Activated CD8-positive, alpha-beta T cell treated with anti-CD3 and anti-CD28 coated beads for 36 hours (primary cell): ENCODE measurements around the gene CMSS1. TPM values are rescaled to one million over a fixed set of nuclear protein-coding genes. Genes with fewer than 3 reads are reported as not detected.

Source experiments
- ATAC-seq: fragments of 200-7000 bp; cut with Tn5 transposase; one replicate; pipeline ENCODE4 v1.10.0; 2021; ENCODE audit warnings: mild to moderate bottlenecking, moderate library complexity
- CTCF ChIA-PET: fragments of 350-600 bp; sonication (Branson Sonifier 250); formaldehyde crosslinking; loops from one replicate; lab custom pipeline; 2021; ENCODE audit warnings: antibody characterized with exemption; lab: Charles Lee
- POLR2A ChIA-PET: fragments of 350-600 bp; sonication (Branson Sonifier 250); formaldehyde crosslinking; loops from one replicate; lab custom pipeline; 2021; ENCODE audit warnings: antibody characterized with exemption; lab: Charles Lee
- DNase-seq: peaks from one replicate; pipeline ENCODE4 v3.0.0-alpha.2; 2020
- H3K27ac Mint-ChIP-seq: one replicate; pipeline ENCODE4 v1.8.0; 2021; ENCODE audit warnings: mild to moderate bottlenecking, mixed read lengths
- H3K27me3 Mint-ChIP-seq: one replicate; pipeline ENCODE4 v1.8.0; 2021; ENCODE audit warnings: mixed read lengths
- H3K36me3 Mint-ChIP-seq: one replicate; pipeline ENCODE4 v1.8.0; 2021; ENCODE audit warnings: low read depth, mixed read lengths
- H3K4me1 Mint-ChIP-seq: one replicate; pipeline ENCODE4 v1.8.0; 2021; ENCODE audit warnings: low read depth, mixed read lengths
- H3K4me3 Mint-ChIP-seq: one replicate; pipeline ENCODE4 v1.8.0; 2021; ENCODE audit warnings: mild to moderate bottlenecking, moderate library complexity, mixed read lengths
- H3K9me3 Mint-ChIP-seq: one replicate; pipeline ENCODE4 v1.8.0; 2021; ENCODE audit warnings: mixed read lengths
- CTCF ChIP-seq: fragments of 200-600 bp; IDR thresholded peaks from one replicate; pipeline ENCODE4 v1.8.0; 2022; ENCODE audit warnings: antibody characterized with exemption, mild to moderate bottlenecking
- intact Hi-C: fragments of 100-400 bp; cut with micrococcal nuclease; formaldehyde crosslinking; loops from one replicate; pipeline ENCODE4 v1.10.0; 2022
- total RNA-seq, 2 experiments: library from RNA; stranded (reverse); gene quantifications; one replicate each; pipeline ENCODE4 v1.2.3, GENCODE V29; 2021

CMSS1 gene
- total RNA-seq, 2 experiments from 2014 or later: 93.9 to 110 TPM

- H3K4me3 Mint-ChIP-seq: no peak overlapping the region
- H3K27ac Mint-ChIP-seq: no peak overlapping the region
- no peaks in the 10 kb centered on the region for H3K9me3 Mint-ChIP-seq
- ChIA-PET CTCF (no interaction called here), POLR2A (no interaction called here)
- no peak for TF ChIP-seq CTCF
- no peak for ATAC-seq
- no peaks in the 10 kb centered on the region for H3K4me1 Mint-ChIP-seq
- no peak for DNase-seq
- intact Hi-C loops: no loop called here
- no peaks in the 10 kb centered on the region for H3K27me3 Mint-ChIP-seq
- H3K36me3 Mint-ChIP-seq: no peaks in the 10 kb centered on the region
These were observed 22.1 kb upstream of the CMSS1 start for GRCh38 chr3:99795573-99795972.

- ATAC-seq (no peak), DNase-seq (no peak)
- POLR2A ChIA-PET: no interaction called here
- no peak overlapping the region for H3K4me3 Mint-ChIP-seq
- no peak for TF ChIP-seq CTCF
- no peaks in the 10 kb centered on the region for H3K4me1 Mint-ChIP-seq
- peaks cover 4% of the 10 kb centered on the region for H3K36me3 Mint-ChIP-seq
- H3K27ac Mint-ChIP-seq: no peak overlapping the region
- peaks cover 2% of the 10 kb centered on the region for H3K9me3 Mint-ChIP-seq
- intact Hi-C loops: no loop called here
- no peaks in the 10 kb centered on the region for H3K27me3 Mint-ChIP-seq
- CTCF ChIA-PET: no interaction called here
These were observed 18.2 kb upstream of the CMSS1 start for GRCh38 chr3:99799422-99799821.

- Mint-ChIP-seq H3K27me3 (no peaks in the 10 kb centered on the region), H3K4me3 (no peak overlapping the region), H3K36me3 (peaks cover 10% of the 10 kb centered on the region), H3K4me1 (no peaks in the 10 kb centered on the region), H3K27ac (no peak overlapping the region), H3K9me3 (peaks cover 13% of the 10 kb centered on the region)
- no peak for TF ChIP-seq CTCF
- intact Hi-C loops: no loop called here
- POLR2A ChIA-PET: no interaction called here
- DNase-seq (no peak), ATAC-seq (no peak)
- CTCF ChIA-PET: no interaction called here
These were observed 14.4 kb upstream of the CMSS1 start for GRCh38 chr3:99803297-99803696.

- no peak for TF ChIP-seq CTCF
- H3K36me3 Mint-ChIP-seq: peaks cover 10% of the 10 kb centered on the region
- ATAC-seq (no peak), DNase-seq (no peak)
- no peaks in the 10 kb centered on the region for H3K27me3 Mint-ChIP-seq
- H3K9me3 Mint-ChIP-seq: peaks cover 13% of the 10 kb centered on the region
- H3K4me1 Mint-ChIP-seq: no peaks in the 10 kb centered on the region
- no peak overlapping the region for H3K4me3 Mint-ChIP-seq
- intact Hi-C loops: no loop called here
- ChIA-PET POLR2A (no interaction called here), CTCF (interaction anchor here (1.4 kb wide), 1 partner anchor 62 kb away, joined by 3 read pairs; no protein-coding TSS in a partner anchor)
- no peak overlapping the region for H3K27ac Mint-ChIP-seq
These were observed 12.5 kb upstream of the CMSS1 start for GRCh38 chr3:99805160-99805559.

GRCh38 chr3:99808163-99808794, 9.4 kb upstream of the CMSS1 start:
- intact Hi-C loops: no loop called here
- Mint-ChIP-seq H3K27me3 (no peaks in the 10 kb centered on the region), H3K9me3 (peaks cover 13% of the 10 kb centered on the region), H3K36me3 (peaks cover 10% of the 10 kb centered on the region), H3K4me3 (no peak overlapping the region), H3K27ac (no peak overlapping the region), H3K4me1 (no peaks in the 10 kb centered on the region)
- ChIA-PET CTCF (interaction anchor here (0.6 to 2.1 kb wide), 22 partner anchors 9 to 454 kb away, joined by 3 to 11 read pairs (median 4); partner anchors contain the start of gene CMSS1), POLR2A (no interaction called here)
- peak; percentile 84 for TF ChIP-seq CTCF
- DNase-seq (peak; percentile 47), ATAC-seq (peak; percentile 24)
